Activated CD4-positive, alpha-beta T cell treated with anti-CD3 and anti-CD28 coated beads, Interleukin-2, amount 10 ng/mL, durations not matched to agents 24 days and 14 days (primary cell): ENCODE data around the gene CCDC149. TPM values are rescaled to one million over a fixed set of nuclear protein-coding genes. Genes with fewer than 3 reads are reported as not detected.

Experiments used
- DNase-seq: peaks from one replicate; pipeline ENCODE4 v3.0.0; 2022
- H3K27ac Mint-ChIP-seq: one replicate; pipeline ENCODE4 v1.8.0; 2022; ENCODE audit warnings: mild to moderate bottlenecking, mixed read lengths
- H3K27me3 Mint-ChIP-seq: one replicate; pipeline ENCODE4 v1.8.0; 2022; ENCODE audit warnings: mixed read lengths
- H3K36me3 Mint-ChIP-seq: one replicate; pipeline ENCODE4 v1.8.0; 2022; ENCODE audit warnings: low read depth, mild to moderate bottlenecking, mixed read lengths
- H3K4me1 Mint-ChIP-seq: one replicate; pipeline ENCODE4 v1.8.0; 2021; ENCODE audit warnings: mixed read lengths
- H3K4me3 Mint-ChIP-seq: one replicate; pipeline ENCODE4 v1.8.0; 2022; ENCODE audit warnings: mild to moderate bottlenecking, moderate library complexity, mixed read lengths
- H3K9me3 Mint-ChIP-seq: one replicate; pipeline ENCODE4 v1.8.0; 2021; ENCODE audit warnings: mixed read lengths
- intact Hi-C: fragments of 100-400 bp; cut with micrococcal nuclease; formaldehyde crosslinking; loops from one replicate; pipeline ENCODE4 v1.15.1; 2023
- total RNA-seq: library from RNA; stranded (reverse); gene quantifications from 2 replicates; pipeline ENCODE4 v1.2.3, GENCODE V29; 2022

CCDC149 gene
- total RNA-seq, 1 donor from 2014 or later: not detected

DNA sequence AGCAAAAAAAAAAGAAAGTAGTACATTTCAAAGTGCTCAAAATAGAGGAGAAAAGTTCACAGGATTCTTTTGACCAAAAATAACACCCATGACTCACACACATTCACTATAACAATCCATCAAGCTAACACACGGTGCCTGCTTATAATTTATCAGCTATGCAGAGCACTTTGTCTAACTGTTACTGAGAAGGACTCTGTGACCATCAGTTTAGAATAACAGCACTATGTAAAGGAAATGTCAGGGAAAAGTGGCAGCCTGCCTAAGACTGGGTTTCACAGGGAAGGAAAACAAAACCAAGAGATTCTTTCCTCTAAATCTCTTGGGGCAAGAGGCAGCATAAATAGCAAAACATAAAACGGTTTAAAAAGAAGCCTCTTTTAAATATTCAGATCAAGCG is 54.8 kb downstream of the CCDC149 start:
- Mint-ChIP-seq H3K9me3 (peaks cover 8% of the 10 kb centered on the region), H3K27ac (no peak overlapping the region), H3K4me3 (no peak overlapping the region), H3K27me3 (no peaks in the 10 kb centered on the region), H3K36me3 (no peaks in the 10 kb centered on the region), H3K4me1 (no peaks in the 10 kb centered on the region)
- DNase-seq: no peak
- intact Hi-C loops: no loop called here

DNA sequence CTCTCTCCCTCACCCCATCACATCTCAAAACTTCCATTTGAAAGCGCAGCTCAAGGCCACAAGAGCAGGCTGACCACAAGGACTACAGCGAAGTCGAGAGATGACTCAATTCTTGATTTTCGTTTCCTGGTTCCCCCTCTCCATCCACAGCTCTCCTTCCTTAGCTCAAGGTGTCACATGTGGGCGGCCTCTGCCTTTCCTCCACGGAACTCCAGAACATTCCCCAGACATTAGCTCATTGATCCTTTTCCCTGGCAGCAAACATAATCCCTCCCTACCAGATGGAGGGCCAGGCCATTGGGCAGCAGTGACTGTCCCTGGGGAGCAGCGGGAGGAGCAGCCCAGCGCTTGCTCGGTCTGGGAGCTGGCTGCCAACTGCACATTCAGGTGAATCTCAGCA is 56.3 kb downstream of the CCDC149 start:
- H3K4me1 Mint-ChIP-seq: no peaks in the 10 kb centered on the region
- H3K4me3 Mint-ChIP-seq: no peak overlapping the region
- H3K27me3 Mint-ChIP-seq: no peaks in the 10 kb centered on the region
- DNase-seq: no peak
- H3K9me3 Mint-ChIP-seq: peaks cover 3% of the 10 kb centered on the region
- H3K27ac Mint-ChIP-seq: no peak overlapping the region
- H3K36me3 Mint-ChIP-seq: no peaks in the 10 kb centered on the region
- intact Hi-C loops: no loop called here

DNA sequence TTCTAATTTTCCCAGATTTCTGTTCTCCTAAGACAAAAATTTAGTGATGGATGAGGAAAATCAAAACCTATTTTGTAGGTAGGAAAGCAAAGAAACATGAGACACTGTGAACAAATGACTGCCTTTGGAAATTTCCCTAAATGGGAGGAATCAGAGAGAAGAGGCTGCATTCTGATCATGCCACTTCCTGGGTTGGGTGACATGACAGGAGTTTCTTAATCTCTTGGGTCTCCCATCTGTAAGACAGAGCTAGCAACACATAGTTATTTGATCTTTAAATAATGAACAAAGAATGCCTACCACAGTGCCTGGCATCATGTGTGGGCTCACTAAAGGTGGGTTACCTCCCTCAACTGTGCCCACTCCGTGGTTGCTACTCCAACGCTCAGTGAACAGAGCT is 57.1 kb downstream of the CCDC149 start:
- H3K4me1 Mint-ChIP-seq: no peaks in the 10 kb centered on the region
- intact Hi-C loops: no loop called here
- no peaks in the 10 kb centered on the region for H3K9me3 Mint-ChIP-seq
- no peaks in the 10 kb centered on the region for H3K36me3 Mint-ChIP-seq
- no peak for DNase-seq
- no peak overlapping the region for H3K4me3 Mint-ChIP-seq
- H3K27me3 Mint-ChIP-seq: no peaks in the 10 kb centered on the region
- no peak overlapping the region for H3K27ac Mint-ChIP-seq

DNA sequence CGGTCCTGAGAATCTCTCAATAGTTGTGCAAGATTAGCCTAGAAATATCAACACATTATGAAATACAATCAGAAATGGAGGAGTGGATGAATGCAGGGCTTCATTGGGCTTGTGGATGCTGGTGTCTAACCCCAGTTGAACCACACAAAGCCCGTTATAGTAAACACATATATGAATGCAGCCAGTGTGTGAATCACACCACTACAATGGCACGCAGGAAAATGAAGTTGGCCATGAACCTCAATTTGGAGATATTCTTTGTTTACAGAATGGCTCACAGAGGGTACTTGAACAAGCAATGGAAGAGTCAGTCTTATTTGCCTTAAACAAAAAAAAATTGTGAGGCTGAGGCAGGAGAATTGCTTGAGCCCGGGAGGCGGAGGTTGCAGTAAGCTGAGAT is 59.7 kb downstream of the CCDC149 start:
- no peak for DNase-seq
- no peaks in the 10 kb centered on the region for H3K9me3 Mint-ChIP-seq
- no peaks in the 10 kb centered on the region for H3K36me3 Mint-ChIP-seq
- H3K4me1 Mint-ChIP-seq: no peaks in the 10 kb centered on the region
- intact Hi-C loops: no loop called here
- no peaks in the 10 kb centered on the region for H3K27me3 Mint-ChIP-seq
- H3K4me3 Mint-ChIP-seq: no peak overlapping the region
- no peak overlapping the region for H3K27ac Mint-ChIP-seq

DNA sequence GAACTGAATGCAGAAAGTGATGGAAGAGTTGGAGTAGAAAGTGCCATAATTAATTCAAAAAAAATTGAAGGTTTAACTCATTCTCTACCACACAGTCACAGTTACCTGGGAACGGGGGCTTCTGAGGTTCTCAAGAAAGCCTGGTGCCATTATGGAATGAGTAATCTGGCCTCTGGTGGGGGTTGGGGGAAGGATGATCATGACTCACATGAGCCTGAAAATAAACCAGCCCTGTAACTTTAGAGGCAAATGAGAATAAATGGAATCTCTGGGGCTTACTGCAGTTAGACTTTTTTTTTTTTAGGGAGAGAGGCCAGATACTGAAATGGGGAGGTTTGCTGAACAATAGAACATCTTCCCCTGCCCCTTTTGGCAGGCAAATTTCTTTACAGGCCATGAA is 62.2 kb downstream of the CCDC149 start:
- Mint-ChIP-seq H3K9me3 (no peaks in the 10 kb centered on the region), H3K27ac (no peak overlapping the region)
- intact Hi-C loops: no loop called here

DNA sequence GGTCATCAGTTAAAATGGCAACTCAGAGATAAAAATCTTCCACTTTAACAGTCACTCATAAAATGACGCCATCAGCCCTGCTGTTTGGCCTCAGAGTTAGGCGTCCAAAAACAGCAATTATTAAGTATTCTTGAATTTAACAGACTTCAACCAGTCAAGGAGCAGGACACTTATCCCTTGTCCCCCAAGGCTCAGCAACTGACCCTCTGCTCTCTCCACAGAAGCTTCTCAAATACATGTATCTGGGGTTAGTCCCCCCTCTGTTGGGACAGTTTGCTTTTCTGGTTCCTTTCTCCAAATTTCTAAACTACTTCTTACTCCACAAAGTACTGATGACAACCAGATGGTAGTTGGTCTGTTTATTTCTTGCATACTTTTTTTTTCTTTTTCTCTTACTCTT is 63.1 kb downstream of the CCDC149 start:
- Mint-ChIP-seq H3K27me3 (no peaks in the 10 kb centered on the region), H3K4me1 (no peaks in the 10 kb centered on the region), H3K9me3 (no peaks in the 10 kb centered on the region), H3K36me3 (no peaks in the 10 kb centered on the region), H3K4me3 (no peak overlapping the region), H3K27ac (no peak overlapping the region)
- intact Hi-C loops: no loop called here
- DNase-seq: no peak

More for the DNA sequence above, 62.2 kb downstream of the CCDC149 start:
- DNase-seq: no peak
- Mint-ChIP-seq H3K36me3 (no peaks in the 10 kb centered on the region), H3K27me3 (no peaks in the 10 kb centered on the region), H3K4me1 (no peaks in the 10 kb centered on the region), H3K4me3 (no peak overlapping the region)

DNA sequence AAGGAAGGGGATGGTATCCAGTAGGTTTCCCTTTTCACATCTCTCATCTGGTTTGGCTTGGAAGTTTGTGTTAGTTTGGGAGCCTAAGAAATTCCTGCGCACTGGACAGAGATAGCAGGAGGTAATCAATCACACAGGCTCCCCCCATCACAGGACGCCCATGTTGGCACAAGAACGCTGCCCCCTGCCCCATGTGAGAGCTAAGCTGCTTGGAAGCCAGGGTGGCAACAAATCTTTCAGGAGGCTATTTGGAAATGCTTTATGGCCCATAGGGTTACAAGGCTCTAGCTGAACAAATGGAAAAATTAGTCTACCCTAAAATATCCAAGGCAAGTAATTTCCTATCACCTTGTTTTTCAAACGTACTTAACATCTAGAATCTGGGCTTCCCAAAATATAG is 63.5 kb downstream of the CCDC149 start:
- Mint-ChIP-seq H3K4me1 (no peaks in the 10 kb centered on the region), H3K4me3 (no peak overlapping the region), H3K9me3 (no peaks in the 10 kb centered on the region), H3K27ac (no peak overlapping the region), H3K36me3 (no peaks in the 10 kb centered on the region), H3K27me3 (no peaks in the 10 kb centered on the region)
- no peak for DNase-seq
- intact Hi-C loops: no loop called here

DNA sequence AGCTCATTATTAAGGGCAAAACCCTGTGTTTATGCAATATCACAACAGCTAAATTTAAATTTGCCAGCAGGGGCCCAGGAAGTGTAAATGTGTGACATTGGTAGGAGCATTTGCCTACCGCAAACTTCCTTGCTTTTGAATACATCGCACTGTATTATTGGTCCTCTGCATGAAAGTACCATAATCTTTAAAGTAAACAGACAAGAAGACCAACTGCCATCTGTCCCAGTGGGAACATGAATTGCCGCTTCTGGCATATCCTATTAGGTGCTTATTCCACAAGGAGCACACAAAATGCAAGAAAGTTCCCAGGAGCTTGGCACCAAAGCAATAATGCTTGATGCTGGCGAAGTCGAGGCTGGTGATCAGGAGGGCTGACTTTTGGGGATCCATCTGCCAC is 66.1 kb downstream of the CCDC149 start:
- H3K4me1 Mint-ChIP-seq: no peaks in the 10 kb centered on the region
- no peaks in the 10 kb centered on the region for H3K9me3 Mint-ChIP-seq
- intact Hi-C loops: no loop called here
- H3K4me3 Mint-ChIP-seq: no peak overlapping the region
- DNase-seq: no peak
- H3K36me3 Mint-ChIP-seq: no peaks in the 10 kb centered on the region
- H3K27ac Mint-ChIP-seq: no peak overlapping the region
- H3K27me3 Mint-ChIP-seq: no peaks in the 10 kb centered on the region

DNA sequence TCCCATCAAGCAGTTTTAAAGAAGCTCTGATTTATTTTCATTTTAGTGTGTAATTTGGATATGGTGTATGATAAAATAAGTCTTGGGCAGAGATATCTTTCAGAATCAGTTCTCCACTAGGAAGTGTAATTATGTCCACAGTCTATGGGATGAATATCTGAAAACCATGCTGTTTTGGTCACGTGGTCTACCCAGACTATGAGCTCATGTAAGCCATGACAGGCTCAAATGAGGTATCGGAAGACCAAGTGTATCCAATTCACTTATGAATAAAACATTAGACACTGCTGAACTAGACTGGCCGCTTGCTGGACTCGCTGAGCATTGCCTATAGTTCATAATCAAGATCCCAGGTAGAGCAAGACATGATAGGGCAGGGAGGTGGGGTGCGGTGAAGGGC is 66.9 kb downstream of the CCDC149 start:
- Mint-ChIP-seq H3K4me3 (no peak overlapping the region), H3K4me1 (no peaks in the 10 kb centered on the region), H3K36me3 (no peaks in the 10 kb centered on the region), H3K27me3 (no peaks in the 10 kb centered on the region), H3K9me3 (no peaks in the 10 kb centered on the region), H3K27ac (no peak overlapping the region)
- intact Hi-C loops: no loop called here
- no peak for DNase-seq

DNA sequence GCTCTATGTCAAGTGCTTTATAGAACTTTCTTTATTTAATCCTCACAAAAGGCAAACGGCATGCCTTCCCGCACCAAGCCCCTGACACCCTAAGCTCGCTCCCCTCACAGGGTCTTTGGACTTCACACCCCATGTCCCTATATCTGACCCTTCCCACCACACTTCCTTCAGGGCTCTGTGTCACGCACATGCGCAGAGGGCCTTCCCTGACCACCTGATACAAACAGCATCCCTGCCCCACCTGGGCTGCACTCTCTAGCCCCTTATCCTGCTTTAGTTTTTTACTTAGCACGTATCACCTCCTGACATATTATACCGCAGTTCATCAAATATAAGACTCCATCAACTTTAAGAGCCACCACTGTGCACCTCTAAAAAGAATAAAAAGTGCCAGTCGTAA is 67.7 kb downstream of the CCDC149 start:
- Mint-ChIP-seq H3K9me3 (no peaks in the 10 kb centered on the region), H3K4me1 (no peaks in the 10 kb centered on the region), H3K27ac (no peak overlapping the region), H3K27me3 (no peaks in the 10 kb centered on the region), H3K36me3 (no peaks in the 10 kb centered on the region), H3K4me3 (no peak overlapping the region)
- intact Hi-C loops: no loop called here
- no peak for DNase-seq

DNA sequence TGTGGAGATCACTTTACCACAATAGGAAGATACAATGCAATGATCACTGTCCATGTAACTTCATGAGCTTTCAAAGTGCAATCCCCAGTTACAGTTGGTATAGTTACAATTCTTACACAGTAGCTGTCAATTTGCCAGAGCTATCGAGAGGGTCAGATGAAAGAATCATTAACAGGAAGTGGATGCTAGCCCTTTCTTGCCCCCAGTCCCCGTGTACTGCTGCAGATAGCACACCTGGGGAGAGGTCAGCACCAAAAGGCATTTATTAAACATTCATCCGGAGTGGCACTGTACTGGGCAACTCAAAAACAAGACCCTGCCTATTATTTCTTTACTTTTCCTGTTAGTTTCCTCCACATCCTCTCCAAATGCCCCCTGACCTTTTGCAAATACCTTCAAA is 69.7 kb downstream of the CCDC149 start:
- no peaks in the 10 kb centered on the region for H3K9me3 Mint-ChIP-seq
- intact Hi-C loops: no loop called here
- no peaks in the 10 kb centered on the region for H3K36me3 Mint-ChIP-seq
- DNase-seq: no peak
- no peaks in the 10 kb centered on the region for H3K27me3 Mint-ChIP-seq
- H3K4me1 Mint-ChIP-seq: no peaks in the 10 kb centered on the region
- H3K4me3 Mint-ChIP-seq: no peak overlapping the region
- H3K27ac Mint-ChIP-seq: no peak overlapping the region

DNA sequence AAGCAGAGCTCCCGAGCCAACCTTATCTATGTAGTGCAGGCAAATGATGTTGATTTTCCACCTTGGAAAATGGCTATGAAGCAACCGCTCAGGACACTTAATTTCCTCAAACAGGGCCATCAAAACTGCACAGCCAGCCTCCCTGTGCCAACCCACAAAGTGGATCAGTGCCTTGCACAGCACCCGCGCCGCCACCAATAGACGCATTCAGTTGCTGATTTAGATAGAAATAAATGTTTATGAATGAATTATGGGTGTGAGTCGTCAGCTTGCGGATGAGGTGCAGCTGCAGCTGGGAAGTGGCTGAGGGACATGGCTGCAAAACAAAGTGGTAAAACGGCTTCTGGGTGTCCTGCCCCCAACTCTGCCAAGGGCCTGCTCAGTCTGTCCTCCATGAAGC is 70.5 kb downstream of the CCDC149 start:
- no peaks in the 10 kb centered on the region for H3K36me3 Mint-ChIP-seq
- H3K27me3 Mint-ChIP-seq: no peaks in the 10 kb centered on the region
- H3K9me3 Mint-ChIP-seq: no peaks in the 10 kb centered on the region
- no peak overlapping the region for H3K27ac Mint-ChIP-seq
- DNase-seq: no peak
- no peaks in the 10 kb centered on the region for H3K4me1 Mint-ChIP-seq
- intact Hi-C loops: no loop called here
- no peak overlapping the region for H3K4me3 Mint-ChIP-seq

DNA sequence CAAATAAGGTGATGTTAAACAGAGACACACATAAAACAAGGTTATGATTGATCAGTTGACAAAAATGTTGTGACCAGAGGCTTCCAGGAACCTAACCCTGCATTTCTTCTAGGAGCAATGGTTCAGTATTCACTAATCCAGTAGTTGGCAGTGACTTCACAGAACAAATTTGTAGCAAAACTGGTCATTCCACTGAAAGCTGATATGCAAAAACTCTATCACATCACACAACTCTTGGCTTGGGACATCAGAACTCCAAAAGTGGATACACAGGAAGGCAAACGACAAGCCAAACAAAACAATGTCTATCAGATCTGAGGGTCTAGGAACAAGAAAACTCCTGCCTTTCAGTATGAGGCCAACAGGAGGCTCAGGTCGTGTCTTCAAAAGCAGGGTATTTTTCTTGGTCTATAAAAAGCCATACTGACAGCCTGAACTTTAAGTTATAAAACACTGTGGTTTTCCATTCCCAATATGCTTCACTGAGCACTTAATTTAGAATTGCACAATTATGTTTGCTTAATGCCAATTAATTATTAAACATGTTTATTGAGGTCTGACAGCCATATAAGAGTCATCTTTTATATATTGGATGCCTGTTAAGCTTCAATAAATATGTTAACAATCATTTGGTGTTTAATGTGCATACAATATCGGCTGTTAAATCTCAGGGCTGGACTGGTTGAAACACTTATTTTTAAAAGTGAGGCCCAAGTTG is 71.9 kb downstream of the CCDC149 start:
- H3K4me1 Mint-ChIP-seq: no peaks in the 10 kb centered on the region
- H3K4me3 Mint-ChIP-seq: no peak overlapping the region
- H3K9me3 Mint-ChIP-seq: no peaks in the 10 kb centered on the region
- no peak for DNase-seq
- H3K27ac Mint-ChIP-seq: no peak overlapping the region
- no peaks in the 10 kb centered on the region for H3K27me3 Mint-ChIP-seq
- intact Hi-C loops: no loop called here
- H3K36me3 Mint-ChIP-seq: no peaks in the 10 kb centered on the region

DNA sequence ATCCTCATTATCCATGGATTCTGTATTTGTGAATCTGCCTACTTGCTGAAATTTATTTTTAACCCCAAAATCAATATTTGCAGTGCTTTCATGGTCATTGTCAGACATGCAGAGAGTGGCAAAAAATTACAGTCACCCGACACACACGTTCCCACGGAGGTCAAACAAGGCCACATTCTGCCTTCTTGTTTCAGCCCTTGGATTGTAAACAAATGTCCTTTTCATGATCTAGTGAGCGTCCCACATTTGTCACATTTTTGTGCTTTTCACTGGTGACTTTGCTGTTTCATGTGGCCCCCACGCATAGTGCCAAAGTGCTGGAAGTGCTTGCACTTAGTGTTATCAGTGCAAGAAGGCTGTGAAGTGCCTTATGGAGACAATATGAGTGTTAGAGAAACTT is 72.5 kb downstream of the CCDC149 start:
- Mint-ChIP-seq H3K27me3 (no peaks in the 10 kb centered on the region), H3K4me3 (no peak overlapping the region), H3K9me3 (no peaks in the 10 kb centered on the region), H3K27ac (no peak overlapping the region), H3K4me1 (no peaks in the 10 kb centered on the region), H3K36me3 (no peaks in the 10 kb centered on the region)
- intact Hi-C loops: no loop called here
- no peak for DNase-seq

DNA sequence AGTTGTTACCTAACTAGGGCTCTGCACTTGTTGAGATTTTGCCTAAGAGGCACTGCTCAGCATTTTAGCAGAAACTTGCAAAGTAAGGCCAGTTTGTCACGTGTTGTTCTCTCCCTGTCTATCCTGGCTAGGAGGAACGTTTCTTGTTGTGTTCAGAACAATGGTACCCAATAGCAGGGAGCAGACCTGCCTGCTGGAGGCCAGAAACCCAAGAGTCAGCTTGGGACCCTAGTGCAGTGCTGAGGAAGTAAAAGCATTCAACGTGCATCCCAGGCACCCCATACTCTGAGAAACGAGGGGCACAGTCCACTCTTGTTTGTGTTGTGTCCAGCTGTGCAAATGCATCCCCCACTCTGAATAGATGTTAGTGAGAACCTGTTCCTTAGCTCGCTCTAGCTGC is 75.1 kb downstream of the CCDC149 start:
- no peak overlapping the region for H3K27ac Mint-ChIP-seq
- DNase-seq: no peak
- H3K27me3 Mint-ChIP-seq: no peaks in the 10 kb centered on the region
- intact Hi-C loops: no loop called here
- no peaks in the 10 kb centered on the region for H3K4me1 Mint-ChIP-seq
- H3K9me3 Mint-ChIP-seq: no peaks in the 10 kb centered on the region
- no peaks in the 10 kb centered on the region for H3K36me3 Mint-ChIP-seq
- no peak overlapping the region for H3K4me3 Mint-ChIP-seq
